Stimulated activated naive CD8-positive, alpha-beta T cell treated with anti-CD3 and anti-CD28 coated beads, Interleukin-15, Interleukin-2, amounts not matched to agents 100 ng/mL and 50 ng/mL, for 24 hours (primary cell): Measurements from ENCODE around the gene PPM1A.
A peak's percentile ranks its signal among the peaks of the same experiment; 100 is the strongest.

Source experiments
- H3K27ac Mint-ChIP-seq: one replicate; pipeline ENCODE4 v1.8.0; 2021; ENCODE audit warnings: mild to moderate bottlenecking, mixed read lengths
- H3K27me3 Mint-ChIP-seq: one replicate; pipeline ENCODE4 v1.8.0; 2021; ENCODE audit warnings: mixed read lengths
- H3K36me3 Mint-ChIP-seq: one replicate; pipeline ENCODE4 v1.8.0; 2021; ENCODE audit warnings: low read depth, mixed read lengths
- H3K4me1 Mint-ChIP-seq: one replicate; pipeline ENCODE4 v1.8.0; 2021; ENCODE audit warnings: low read depth, mixed read lengths
- H3K4me3 Mint-ChIP-seq: one replicate; pipeline ENCODE4 v1.8.0; 2021; ENCODE audit warnings: mild to moderate bottlenecking, mixed read lengths
- H3K9me3 Mint-ChIP-seq: one replicate; pipeline ENCODE4 v1.8.0; 2021; ENCODE audit warnings: mixed read lengths

The PPM1A gene

DNA sequence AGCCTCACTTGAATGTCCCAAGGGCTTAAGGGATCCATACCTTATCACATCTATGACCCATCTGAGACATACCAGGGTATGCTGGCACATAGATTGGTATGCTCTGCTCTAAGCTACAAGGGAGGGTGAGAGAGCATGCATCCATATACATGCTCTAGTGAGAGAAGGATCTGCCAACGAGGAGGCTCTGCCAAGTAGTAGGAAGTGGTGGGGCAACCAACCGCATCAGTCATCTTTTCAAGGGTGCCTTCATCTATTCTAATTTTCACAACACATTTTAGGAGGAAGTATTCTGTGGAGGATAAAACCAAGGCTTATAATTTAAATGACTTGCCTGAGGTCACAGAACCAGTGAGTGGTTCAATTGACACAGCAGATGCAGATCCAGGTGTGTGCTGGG lies 6.6 kb upstream of the PPM1A start:
- no peaks in the 10 kb centered on the region for H3K27me3 Mint-ChIP-seq
- H3K4me3 Mint-ChIP-seq = no peak overlapping the region
- no peaks in the 10 kb centered on the region for H3K9me3 Mint-ChIP-seq
- peaks cover 11% of the 10 kb centered on the region for H3K4me1 Mint-ChIP-seq
- no peaks in the 10 kb centered on the region for H3K36me3 Mint-ChIP-seq
- H3K27ac Mint-ChIP-seq = no peak overlapping the region

DNA sequence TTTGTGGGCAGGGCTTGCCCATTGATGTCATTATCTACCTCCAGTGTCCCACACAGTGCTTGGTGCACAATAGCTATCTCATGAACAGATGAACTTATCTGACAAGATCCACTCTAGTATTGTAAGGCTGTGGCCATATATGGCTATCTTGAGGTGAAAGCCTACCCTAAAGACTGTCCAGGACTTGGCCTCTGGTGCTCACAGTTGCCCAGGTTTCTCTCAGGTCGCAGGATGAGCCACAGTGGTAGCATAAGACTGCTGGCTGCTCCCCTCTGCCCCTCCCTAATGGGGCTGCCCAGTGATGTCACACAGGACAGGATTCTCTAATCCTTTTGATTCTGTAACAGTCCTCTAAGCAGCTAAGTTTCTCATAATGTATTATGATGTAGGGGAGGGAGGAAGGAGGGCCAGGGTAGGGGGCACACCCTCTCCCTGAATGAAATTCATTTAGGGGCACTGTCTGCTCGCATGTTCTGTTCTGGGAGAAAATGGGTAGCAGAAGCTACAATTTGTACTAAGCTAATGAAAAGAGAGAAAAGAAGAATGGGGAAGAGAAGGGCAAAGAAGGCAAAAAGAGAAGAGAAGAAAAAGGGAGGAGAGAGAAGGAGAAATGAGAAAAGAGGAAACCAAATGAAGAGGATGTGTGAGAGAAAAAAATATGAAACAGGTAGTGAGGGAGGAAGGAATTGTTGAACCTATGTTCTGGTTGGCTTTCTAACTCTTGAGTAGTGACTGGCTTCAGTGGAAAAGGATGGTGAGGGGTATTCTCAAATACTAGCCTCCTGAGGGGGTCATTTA lies 3.4 kb upstream of the PPM1A start:
- Mint-ChIP-seq H3K36me3 (peaks cover 4% of the 10 kb centered on the region), H3K27ac (no peak overlapping the region), H3K4me3 (no peak overlapping the region), H3K9me3 (no peaks in the 10 kb centered on the region), H3K4me1 (peaks cover 30% of the 10 kb centered on the region), H3K27me3 (no peaks in the 10 kb centered on the region)

DNA sequence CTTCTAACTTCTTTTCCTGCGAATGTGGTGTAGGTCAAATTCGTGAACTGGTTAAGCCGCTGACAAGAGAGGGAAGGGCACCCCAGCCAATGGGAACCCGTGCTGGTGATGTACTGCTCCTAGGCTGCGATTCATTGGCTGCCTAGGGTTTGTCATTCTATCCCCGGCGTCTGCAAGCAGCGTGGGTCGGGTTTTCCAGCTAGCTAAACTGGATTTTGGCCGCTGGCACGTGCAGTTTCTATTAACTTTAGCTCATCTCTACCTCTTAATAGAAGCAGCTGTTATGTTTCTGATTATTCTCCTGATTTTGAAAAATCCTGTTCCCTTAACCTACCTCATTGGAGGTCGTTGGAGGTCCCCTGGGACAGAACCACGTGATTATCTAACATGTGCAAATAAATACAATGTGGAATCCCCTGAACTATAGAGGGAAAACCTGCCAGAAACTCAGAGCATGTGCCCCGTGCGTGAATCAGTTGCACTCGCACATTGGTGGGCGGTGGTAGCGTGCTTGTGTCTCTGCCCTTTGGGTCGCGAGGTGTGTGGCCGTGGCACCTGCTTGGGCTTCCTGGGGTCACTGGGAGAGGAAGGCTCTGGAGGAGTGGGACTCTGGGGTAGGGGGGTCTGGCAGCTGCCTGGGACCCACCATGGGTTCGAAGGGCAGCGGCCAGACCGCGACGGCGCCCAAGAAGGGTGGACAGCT lies 876 bp upstream of the PPM1A start:
- peaks cover 20% of the 10 kb centered on the region for H3K36me3 Mint-ChIP-seq
- H3K4me3 Mint-ChIP-seq = peak overlapping the region; percentile 85
- H3K27me3 Mint-ChIP-seq = no peaks in the 10 kb centered on the region
- H3K4me1 Mint-ChIP-seq = peaks cover 56% of the 10 kb centered on the region
- peak overlapping the region; percentile 99 for H3K27ac Mint-ChIP-seq
- no peaks in the 10 kb centered on the region for H3K9me3 Mint-ChIP-seq

DNA sequence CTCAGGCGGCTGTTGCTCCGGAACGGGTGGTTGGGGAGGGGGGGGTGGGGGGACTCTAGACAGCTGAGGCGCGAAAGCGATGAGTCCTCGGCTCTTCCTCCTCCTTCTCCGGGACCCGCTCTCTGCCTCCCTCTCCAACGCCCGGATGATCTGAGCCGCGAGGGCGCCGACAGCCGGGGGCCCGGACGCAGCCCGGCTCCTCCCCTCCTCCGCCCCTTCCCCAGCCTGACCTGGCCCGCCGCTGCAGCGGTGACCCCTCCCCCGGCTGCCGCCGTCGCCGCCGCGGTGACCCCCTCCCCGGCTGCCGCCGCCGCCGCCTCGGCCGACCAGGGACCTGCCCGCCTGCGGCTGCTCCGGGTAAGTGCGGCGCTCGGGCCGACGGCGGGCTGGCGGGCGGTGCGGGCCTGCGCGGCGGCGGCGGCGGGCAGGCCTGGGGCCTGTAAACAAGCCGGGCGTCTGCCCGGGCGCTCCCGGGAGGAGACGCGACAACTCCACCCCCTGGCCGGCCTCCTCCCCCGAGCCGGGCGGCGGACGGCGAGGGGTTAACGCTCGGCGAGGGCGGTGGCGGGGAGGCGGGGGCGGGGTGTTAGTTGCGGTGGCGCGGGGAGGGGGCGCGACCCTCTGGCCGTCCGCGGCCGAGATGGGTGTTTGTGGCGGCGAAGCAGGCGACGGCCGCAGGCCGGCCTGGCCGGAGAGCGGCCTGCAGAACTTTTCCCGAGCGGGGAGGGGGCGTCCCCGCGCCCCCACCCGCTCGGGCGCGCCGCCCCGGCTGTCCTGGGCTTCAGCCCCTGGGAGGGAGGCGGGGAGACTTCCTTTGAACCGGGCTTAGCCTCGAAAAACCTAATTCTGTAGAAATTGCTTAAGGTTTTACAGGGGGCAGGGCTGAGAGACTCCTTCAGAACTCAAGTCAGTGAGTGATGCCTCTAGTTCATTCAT lies 568 bp downstream of the PPM1A start:
- H3K36me3 Mint-ChIP-seq = peaks cover 20% of the 10 kb centered on the region
- H3K4me3 Mint-ChIP-seq = peak overlapping the region; percentile 92
- peaks cover 65% of the 10 kb centered on the region for H3K4me1 Mint-ChIP-seq
- peak overlapping the region; percentile 99 for H3K27ac Mint-ChIP-seq
- no peaks in the 10 kb centered on the region for H3K9me3 Mint-ChIP-seq
- H3K27me3 Mint-ChIP-seq = no peaks in the 10 kb centered on the region

DNA sequence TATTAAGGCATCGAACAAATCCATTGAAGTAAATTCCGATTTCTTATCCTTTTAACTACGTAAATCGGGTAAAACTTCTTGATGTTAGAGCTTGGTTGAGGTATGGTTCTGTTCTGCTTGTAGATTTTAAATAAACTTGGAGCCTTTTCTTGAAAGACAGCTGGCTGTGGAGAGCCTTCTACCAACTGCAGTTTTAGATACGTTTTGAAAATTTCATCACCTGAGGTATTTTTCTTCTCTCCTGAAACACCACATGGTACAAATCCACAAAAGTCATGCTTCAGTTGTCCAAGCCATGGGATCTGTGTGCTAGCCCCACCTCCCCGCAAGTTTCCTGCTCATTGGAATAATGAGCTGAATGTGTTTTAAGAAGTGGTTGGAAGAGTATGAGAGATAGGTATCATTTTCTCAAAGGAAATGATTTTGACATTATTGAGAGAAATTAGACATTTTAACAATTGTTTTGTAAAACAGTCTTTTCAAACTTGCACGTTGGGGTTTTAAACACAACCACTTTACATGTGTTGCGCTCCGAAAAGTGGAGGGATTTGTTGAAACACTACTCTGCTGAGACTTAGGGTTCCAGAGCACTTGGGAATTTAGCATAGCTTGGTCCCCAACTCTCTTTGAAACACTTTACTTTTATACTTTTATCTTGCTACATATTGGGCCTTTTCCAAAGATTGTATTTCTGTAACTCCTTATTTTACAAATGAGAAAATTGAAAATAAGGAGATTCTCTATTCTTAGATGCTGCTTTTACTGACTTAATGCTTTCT lies 1.4 kb downstream of the PPM1A start:
- H3K27me3 Mint-ChIP-seq = no peaks in the 10 kb centered on the region
- no peaks in the 10 kb centered on the region for H3K9me3 Mint-ChIP-seq
- H3K4me1 Mint-ChIP-seq = peaks cover 70% of the 10 kb centered on the region
- H3K4me3 Mint-ChIP-seq = peak overlapping the region; percentile 92
- peaks cover 20% of the 10 kb centered on the region for H3K36me3 Mint-ChIP-seq
- H3K27ac Mint-ChIP-seq = peak overlapping the region; percentile 81

DNA sequence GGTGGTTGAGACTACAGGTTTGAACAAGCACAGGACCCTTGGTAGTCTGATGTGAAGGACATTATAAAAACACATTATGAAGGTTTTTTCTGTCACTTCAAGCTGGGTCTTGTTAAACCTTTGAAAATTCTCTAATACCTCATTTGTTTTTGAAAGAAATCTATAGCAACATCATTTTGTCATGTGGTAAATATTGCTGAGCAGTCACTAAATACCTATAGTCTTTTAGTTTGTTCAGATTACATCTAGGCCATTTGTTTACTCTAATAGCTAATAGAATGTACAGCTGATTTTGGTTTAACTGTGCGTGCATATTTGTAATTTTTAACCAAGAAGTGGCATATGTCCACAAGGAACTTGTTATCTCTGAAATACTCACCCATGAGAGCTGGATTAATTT lies 2.9 kb downstream of the PPM1A start:
- no peak overlapping the region for H3K27ac Mint-ChIP-seq
- H3K9me3 Mint-ChIP-seq = no peaks in the 10 kb centered on the region
- H3K4me1 Mint-ChIP-seq = peaks cover 77% of the 10 kb centered on the region
- H3K4me3 Mint-ChIP-seq = peak overlapping the region; percentile 92
- no peaks in the 10 kb centered on the region for H3K27me3 Mint-ChIP-seq
- H3K36me3 Mint-ChIP-seq = peaks cover 20% of the 10 kb centered on the region

DNA sequence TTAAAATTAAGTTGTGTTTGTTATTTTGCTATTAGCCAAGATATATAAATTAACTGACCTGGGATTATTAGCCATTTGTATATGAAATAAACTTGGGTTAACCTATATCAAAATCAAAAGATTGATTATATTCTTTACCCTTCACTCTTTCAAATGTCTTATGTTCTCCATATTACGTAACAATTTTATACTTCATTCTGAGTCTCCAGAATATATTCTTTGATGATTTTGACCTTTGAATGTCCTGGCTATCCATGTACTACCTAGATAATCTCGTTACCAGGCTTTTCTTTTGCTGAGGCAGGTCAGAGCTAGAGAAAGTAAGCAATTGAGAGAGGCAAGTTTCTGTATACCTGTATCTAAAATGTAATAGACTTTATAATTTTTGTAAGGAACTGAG lies 3.6 kb downstream of the PPM1A start:
- H3K9me3 Mint-ChIP-seq = no peaks in the 10 kb centered on the region

DNA sequence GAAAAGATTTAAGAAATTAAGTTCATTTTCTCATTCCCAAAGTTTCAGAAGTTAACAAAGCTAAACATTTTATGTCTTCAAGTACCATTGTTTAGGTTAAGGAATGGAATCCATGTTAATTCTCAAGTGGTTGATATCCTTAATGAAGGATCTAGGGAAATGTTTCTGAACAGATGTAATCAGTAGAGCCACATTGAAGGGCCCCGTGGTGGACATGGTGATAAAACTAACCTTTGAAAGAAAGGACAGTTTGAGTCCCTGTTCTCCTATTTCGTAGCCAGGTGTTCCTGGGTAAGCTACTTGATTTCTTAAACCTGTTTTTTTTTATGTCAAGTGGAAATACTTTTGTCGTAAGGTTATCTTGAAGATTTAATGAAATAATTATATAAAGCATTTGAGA lies 4.6 kb downstream of the PPM1A start:
- no peak overlapping the region for H3K4me3 Mint-ChIP-seq
- H3K27ac Mint-ChIP-seq = no peak overlapping the region
- H3K36me3 Mint-ChIP-seq = peaks cover 20% of the 10 kb centered on the region
- H3K27me3 Mint-ChIP-seq = no peaks in the 10 kb centered on the region
- H3K9me3 Mint-ChIP-seq = no peaks in the 10 kb centered on the region
- H3K4me1 Mint-ChIP-seq = peaks cover 70% of the 10 kb centered on the region

More for the DNA sequence above, 3.6 kb downstream of the PPM1A start:
- Mint-ChIP-seq H3K36me3 (peaks cover 20% of the 10 kb centered on the region), H3K4me1 (peaks cover 70% of the 10 kb centered on the region), H3K4me3 (no peak overlapping the region), H3K27ac (no peak overlapping the region), H3K27me3 (no peaks in the 10 kb centered on the region)

DNA sequence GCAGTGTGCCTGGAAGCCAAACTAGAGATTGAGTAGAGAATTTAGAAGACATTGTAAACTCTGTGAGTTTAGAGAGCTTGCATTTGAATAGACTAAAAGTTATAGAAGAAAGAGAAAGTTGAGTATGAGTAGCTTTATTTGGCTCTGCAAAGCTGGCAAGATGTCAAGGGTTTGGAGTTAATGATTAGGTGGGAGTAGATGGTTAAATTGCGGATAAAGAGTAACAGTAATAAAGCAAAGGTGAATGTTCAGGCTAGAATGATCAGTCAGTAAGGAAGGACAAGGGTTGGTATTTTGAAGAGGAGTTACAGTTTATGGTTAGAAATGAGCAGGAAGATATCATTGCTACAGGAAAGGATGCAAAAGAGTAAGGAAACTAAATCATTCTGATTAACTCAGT lies 5.2 kb downstream of the PPM1A start:
- Mint-ChIP-seq H3K4me3 (no peak overlapping the region), H3K27me3 (no peaks in the 10 kb centered on the region), H3K36me3 (peaks cover 20% of the 10 kb centered on the region), H3K4me1 (peaks cover 73% of the 10 kb centered on the region), H3K27ac (no peak overlapping the region), H3K9me3 (no peaks in the 10 kb centered on the region)

DNA sequence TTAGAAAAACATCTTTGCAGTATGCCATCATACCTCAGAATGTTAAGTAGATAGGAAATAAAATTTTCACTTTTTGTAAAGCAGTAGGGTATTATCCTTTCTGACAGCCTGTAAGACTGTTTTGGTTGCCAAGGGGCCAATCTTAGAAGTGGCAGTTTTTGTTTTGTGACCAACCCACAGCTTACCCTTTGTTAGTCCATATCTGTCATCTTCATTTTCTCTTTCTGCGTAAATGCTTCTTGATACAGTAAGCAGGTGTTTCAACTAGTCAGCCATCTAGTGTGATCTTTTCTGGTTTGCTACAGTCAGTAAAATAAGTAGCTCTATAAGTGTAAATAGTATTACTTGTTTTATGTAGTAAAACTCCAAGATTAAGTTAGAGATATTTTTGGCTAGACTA lies 8.8 kb downstream of the PPM1A start:
- Mint-ChIP-seq H3K4me1 (peaks cover 47% of the 10 kb centered on the region), H3K9me3 (no peaks in the 10 kb centered on the region)

DNA sequence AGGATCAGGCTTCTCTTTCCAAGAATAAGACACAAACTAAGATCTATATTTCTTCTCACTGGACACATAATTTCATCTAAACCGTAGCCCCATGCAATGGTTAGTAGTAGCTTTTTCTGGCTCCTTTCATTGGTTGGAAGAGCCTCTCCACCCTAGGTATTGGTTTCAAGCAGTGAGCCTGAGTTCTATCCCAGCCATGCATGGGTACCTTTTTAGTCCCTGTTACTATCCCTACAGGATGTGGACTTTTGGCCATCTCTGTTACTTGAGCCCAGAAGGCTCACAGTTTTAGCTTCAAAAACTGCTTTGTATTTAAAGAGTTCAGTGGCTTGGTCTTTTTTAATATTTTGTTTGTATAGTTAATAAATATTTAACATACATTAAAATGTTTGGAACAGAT lies 16.1 kb downstream of the PPM1A start:
- Mint-ChIP-seq H3K27ac (no peak overlapping the region), H3K36me3 (peaks cover 40% of the 10 kb centered on the region), H3K27me3 (no peaks in the 10 kb centered on the region), H3K4me3 (no peak overlapping the region), H3K4me1 (peaks cover 14% of the 10 kb centered on the region), H3K9me3 (peaks cover 4% of the 10 kb centered on the region)

More for the DNA sequence above, 8.8 kb downstream of the PPM1A start:
- Mint-ChIP-seq H3K27ac (no peak overlapping the region), H3K4me3 (no peak overlapping the region), H3K27me3 (no peaks in the 10 kb centered on the region), H3K36me3 (peaks cover 12% of the 10 kb centered on the region)

DNA sequence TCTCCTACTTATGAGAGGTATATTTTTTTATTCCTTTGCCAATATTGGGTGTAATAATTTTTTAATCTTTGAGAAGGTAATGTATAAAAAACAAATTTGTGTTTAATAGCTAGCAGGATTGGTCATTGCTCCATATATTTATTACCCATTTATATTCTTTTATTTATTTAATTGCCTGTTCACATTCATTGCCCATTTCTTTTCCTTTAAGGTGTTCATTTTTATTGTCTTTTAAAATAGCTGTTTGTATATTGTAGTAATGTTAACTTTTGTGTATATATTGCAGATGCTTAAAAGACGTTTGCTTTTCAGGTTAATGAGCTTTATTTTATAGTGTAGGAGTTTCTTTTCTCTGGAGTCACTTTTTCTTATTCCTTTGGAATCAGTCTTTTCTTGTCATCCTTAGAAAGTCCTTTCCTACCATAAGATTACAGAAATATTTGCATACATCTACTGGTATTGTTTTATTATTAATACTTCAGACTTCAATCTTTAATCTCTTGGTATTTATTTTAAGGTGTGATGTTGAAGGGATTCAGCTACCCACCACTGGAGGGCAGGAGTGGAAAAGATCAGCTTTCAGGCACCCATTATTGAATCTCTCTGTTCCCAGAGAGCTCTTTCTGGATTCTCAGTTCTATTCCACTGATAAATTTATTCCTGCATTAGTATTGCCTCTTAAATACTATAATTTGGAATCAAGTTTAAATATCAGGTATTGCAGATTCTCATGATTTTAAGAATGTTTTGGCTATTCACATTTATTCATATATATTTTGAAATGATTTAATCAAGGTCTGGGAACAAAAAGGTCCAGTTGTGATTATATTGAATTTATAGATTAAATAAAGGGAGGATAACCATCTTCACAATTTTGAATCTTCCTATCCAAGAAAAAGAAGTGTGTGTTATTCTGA lies 17.3 kb downstream of the PPM1A start:
- Mint-ChIP-seq H3K27ac (no peak overlapping the region), H3K4me1 (peaks cover 18% of the 10 kb centered on the region), H3K4me3 (no peak overlapping the region), H3K9me3 (peaks cover 4% of the 10 kb centered on the region), H3K36me3 (peaks cover 41% of the 10 kb centered on the region), H3K27me3 (no peaks in the 10 kb centered on the region)

DNA sequence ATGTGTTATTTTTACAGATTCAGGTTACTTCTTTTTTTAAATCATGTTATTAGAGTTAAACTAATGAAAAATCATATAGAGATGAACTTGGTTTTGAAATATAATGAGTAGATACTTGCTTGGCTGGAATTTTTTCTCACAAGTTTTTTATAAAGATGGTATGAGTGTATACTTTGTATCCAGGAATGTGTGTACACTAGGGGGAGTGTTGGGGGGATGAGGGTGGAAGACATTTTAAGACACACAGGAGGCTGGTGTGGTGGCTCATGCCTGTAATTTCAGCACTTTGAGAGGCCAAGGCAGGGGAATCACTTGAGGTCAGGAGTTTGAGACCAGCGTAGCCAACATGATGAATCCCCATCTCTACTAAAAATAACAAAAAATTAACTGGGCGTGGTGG lies 23.2 kb downstream of the PPM1A start:
- peaks cover 30% of the 10 kb centered on the region for H3K36me3 Mint-ChIP-seq
- H3K9me3 Mint-ChIP-seq = no peaks in the 10 kb centered on the region
- H3K27ac Mint-ChIP-seq = no peak overlapping the region
- H3K4me1 Mint-ChIP-seq = peaks cover 57% of the 10 kb centered on the region
- no peaks in the 10 kb centered on the region for H3K27me3 Mint-ChIP-seq
- no peak overlapping the region for H3K4me3 Mint-ChIP-seq
